ENCODE data around the gene GBX2.

DNA sequence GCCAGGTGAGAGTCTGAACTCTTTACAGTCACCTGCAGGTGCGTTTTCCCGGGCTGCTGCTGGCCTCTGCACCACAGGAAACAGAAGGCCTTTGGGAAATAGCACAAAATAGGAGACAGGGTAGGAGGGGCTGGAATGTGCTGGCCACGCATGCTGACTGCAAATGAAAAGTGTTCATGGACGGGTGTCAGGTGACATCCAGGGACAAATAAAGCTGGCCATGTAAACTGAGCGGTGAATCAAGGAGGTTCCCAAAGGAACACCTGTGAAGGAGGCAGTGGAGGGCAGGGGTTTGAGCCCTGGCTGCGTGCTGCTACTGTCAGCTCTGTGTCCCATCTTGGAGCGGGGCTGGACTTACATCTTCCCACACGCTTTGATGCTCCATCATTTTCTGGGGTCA is 42.4 kb upstream of the GBX2 start:
- TF ChIP-seq ZBTB21 (CRISPR knock-in tag; IDR thresholded peaks at IDR 0.05; ENCODE audit: borderline replicate concordance) (no peak), NR3C1 (CRISPR knock-in tag; conservative IDR thresholded peaks at IDR 0.05; ENCODE audit: low read depth) (no peak), ZNF416 (CRISPR knock-in tag; IDR thresholded peaks at IDR 0.05) (no peak), NFYB (CRISPR knock-in tag; conservative IDR thresholded peaks at IDR 0.05; ENCODE audit: low read depth) (no peak), TCF7 (CRISPR knock-in tag; IDR thresholded peaks at IDR 0.05; ENCODE audit: low read depth) (no peak), TEAD4 (CRISPR knock-in tag; IDR thresholded peaks at IDR 0.05) (no peak), ESRRA (CRISPR knock-in tag; IDR thresholded peaks at IDR 0.05; ENCODE audit: borderline replicate concordance) (no peak)
- TF ChIP-seq, protein P1, sequence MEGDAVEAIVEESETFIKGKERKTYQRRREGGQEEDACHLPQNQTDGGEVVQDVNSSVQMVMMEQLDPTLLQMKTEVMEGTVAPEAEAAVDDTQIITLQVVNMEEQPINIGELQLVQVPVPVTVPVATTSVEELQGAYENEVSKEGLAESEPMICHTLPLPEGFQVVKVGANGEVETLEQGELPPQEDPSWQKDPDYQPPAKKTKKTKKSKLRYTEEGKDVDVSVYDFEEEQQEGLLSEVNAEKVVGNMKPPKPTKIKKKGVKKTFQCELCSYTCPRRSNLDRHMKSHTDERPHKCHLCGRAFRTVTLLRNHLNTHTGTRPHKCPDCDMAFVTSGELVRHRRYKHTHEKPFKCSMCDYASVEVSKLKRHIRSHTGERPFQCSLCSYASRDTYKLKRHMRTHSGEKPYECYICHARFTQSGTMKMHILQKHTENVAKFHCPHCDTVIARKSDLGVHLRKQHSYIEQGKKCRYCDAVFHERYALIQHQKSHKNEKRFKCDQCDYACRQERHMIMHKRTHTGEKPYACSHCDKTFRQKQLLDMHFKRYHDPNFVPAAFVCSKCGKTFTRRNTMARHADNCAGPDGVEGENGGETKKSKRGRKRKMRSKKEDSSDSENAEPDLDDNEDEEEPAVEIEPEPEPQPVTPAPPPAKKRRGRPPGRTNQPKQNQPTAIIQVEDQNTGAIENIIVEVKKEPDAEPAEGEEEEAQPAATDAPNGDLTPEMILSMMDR (IDR thresholded peaks at IDR 0.05) = no peak
- TF ChIP-seq, protein P2, sequence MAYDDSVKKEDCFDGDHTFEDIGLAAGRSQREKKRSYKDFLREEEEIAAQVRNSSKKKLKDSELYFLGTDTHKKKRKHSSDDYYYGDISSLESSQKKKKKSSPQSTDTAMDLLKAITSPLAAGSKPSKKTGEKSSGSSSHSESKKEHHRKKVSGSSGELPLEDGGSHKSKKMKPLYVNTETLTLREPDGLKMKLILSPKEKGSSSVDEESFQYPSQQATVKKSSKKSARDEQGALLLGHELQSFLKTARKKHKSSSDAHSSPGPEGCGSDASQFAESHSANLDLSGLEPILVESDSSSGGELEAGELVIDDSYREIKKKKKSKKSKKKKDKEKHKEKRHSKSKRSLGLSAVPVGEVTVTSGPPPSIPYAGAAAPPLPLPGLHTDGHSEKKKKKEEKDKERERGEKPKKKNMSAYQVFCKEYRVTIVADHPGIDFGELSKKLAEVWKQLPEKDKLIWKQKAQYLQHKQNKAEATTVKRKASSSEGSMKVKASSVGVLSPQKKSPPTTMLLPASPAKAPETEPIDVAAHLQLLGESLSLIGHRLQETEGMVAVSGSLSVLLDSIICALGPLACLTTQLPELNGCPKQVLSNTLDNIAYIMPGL (CRISPR knock-in tag; IDR thresholded peaks at IDR 0.05) = no peak
- TF ChIP-seq, protein P3, sequence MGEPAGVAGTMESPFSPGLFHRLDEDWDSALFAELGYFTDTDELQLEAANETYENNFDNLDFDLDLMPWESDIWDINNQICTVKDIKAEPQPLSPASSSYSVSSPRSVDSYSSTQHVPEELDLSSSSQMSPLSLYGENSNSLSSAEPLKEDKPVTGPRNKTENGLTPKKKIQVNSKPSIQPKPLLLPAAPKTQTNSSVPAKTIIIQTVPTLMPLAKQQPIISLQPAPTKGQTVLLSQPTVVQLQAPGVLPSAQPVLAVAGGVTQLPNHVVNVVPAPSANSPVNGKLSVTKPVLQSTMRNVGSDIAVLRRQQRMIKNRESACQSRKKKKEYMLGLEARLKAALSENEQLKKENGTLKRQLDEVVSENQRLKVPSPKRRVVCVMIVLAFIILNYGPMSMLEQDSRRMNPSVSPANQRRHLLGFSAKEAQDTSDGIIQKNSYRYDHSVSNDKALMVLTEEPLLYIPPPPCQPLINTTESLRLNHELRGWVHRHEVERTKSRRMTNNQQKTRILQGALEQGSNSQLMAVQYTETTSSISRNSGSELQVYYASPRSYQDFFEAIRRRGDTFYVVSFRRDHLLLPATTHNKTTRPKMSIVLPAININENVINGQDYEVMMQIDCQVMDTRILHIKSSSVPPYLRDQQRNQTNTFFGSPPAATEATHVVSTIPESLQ (CRISPR knock-in tag; IDR thresholded peaks at IDR 0.05) = no peak
- TF ChIP-seq, protein P4, sequence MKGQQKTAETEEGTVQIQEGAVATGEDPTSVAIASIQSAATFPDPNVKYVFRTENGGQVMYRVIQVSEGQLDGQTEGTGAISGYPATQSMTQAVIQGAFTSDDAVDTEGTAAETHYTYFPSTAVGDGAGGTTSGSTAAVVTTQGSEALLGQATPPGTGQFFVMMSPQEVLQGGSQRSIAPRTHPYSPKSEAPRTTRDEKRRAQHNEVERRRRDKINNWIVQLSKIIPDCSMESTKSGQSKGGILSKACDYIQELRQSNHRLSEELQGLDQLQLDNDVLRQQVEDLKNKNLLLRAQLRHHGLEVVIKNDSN (CRISPR knock-in tag; IDR thresholded peaks at IDR 0.05) = no peak

Measured in WTC11 (cell line).